GM21825 (cell line): ENCODE measurements around the gene USP40.

Experiments
- ATAC-seq: cut with Tn5 transposase; IDR thresholded peaks from one replicate; pipeline ENCODE4 v1.9.1; 2021; ENCODE audit warnings: mild to moderate bottlenecking, moderate library complexity; ENCODE audit not compliant: unreplicated experiment

Gene USP40

DNA sequence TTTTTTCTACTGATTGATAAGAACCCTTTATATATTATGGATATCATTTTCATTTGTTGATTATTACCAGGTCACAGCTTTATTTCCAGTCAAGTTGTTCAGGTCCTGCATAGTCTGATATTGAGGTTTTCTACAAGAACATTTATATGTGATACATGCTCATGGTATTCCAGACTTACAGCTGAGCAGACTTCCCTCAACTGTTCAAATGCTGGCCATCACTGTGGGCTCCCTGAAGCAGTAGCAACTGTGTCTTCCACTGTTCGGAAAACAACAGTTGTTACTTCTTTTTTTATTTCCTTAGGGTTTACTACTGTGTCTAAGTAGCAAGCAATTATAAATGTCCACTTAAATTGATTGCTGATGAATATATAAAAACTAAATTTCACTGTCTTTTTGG, 132.8 kb downstream of the USP40 start:
- no peak for ATAC-seq

DNA sequence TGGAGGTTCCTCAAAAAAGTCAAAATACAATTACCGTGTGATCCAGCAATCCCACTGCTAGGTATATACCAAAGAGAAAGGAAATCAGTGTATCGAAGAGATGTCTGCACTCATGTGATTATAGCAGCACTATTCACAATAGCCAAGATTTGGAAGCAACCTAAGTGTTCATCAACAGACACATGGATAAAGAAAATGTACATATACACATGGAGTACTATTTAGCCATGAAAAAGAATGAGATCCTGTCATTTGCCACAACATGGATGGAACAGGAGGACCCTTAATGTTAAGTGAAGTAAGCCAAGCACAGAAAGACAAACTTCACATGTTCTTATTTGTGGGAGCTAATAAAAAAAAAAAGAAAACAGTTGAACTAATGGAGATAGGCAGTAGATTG, 133.6 kb downstream of the USP40 start:
- no peak for ATAC-seq

DNA sequence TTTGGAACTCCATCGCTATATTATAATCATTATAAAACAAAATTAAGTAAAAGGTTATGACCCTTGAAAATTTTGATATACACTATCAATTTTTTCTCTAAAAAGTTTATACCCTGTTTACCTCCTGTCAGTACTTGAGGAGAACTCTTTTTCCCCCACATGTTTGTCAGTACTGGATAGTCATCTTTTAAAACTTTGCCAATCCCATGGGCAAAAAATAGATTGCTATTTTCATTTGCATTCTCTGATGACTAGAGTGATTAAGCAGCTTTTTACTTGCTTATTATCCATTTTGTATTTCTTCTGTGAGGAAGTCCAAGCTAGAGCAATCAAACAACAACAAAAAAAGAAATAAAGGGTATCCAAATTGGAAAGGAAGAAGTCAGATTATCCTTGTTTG, 135.9 kb downstream of the USP40 start:
- no peak for ATAC-seq

DNA sequence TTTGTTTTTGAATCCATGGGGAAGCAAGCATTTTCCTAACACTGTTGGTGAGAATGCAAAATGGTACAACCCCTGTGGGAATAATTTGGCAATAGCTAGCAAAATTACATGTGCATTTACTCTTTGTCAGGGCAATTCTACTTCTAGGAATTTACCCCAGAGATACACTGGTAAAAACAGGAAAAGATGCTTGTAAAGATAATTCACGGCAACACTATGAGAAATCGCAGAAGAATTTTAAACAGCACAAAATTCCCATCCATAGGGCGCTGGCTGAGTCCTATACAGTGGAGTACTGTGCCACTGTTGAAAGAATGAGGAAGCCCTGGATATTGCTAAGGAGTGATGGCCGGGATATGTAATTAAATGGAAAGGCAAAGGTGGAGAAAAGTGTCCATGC, 136.5 kb downstream of the USP40 start:
- ATAC-seq: no peak

DNA sequence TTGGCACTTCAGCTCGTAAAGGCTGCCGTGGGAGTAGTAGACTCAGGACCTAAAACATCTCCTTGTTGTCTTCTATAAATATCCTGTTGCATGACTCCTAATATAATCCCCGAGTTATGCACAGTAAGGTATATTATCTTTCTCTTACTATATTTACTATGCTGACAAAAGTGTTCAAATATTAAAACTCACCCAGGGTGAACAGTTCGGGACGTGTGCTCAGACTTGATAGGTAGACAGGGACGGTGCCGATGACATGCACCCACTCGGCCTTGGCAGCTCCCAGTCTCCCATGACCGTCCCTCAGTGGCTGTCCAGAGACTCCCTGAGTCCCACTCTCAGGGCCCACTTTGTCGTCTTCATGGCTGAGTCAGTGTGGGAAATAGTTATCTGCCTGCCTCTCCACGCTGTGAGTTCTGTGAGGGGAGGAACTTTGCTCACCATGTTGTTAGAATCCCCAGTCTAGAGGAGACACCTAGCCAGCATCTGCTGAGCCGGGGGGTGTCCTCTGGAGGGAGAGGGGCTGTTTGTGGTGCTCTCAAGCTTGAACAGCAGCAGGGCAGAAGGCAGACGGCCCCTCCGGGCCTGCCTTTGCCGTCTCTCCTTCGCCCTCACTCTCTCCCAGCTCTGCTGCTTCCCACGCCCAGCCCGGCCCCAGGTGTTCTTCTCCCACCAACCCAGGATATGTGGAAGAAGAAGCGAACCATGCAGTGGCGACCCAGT, 137.2 kb downstream of the USP40 start:
- ATAC-seq: no peak

DNA sequence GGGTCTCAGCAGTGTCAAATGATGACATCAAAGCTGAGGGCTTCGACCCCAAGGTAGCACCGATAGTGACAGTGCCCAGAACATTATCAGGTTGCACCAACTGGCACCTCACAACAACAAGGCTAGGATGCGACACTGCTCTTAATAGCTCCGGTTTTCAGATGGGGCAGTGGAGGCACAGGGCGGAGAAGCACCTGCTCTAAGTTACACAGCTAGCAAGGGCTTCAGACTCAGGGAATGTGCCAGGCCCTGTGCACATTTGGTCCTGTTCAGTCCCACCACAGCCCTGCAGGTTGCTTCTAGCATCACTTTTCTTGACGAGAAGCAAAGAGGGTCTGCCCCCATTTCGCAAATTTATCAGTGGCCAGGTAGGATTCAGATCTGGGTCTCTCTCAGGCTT, 138.1 kb downstream of the USP40 start:
- no peak for ATAC-seq

DNA sequence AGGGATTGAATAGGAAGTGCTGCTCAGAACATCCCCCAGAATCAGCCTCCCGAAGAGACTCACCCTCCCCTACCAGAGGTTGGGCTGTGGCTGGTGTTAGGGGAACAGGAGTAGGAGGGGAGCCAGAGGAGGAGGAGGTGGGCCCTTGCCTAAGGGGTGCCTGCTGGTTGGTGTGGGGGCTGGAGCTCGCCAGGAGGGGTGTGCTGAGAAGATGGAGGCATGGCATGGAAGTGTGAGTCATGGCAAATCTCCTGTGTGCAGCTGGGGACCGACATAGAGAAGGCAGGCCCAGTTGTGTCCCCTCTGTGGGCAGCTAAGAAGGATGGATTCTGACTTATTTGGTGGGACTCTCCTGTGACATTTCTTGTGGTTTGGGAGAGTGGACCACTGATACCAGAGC, 138.6 kb downstream of the USP40 start:
- no peak for ATAC-seq

DNA sequence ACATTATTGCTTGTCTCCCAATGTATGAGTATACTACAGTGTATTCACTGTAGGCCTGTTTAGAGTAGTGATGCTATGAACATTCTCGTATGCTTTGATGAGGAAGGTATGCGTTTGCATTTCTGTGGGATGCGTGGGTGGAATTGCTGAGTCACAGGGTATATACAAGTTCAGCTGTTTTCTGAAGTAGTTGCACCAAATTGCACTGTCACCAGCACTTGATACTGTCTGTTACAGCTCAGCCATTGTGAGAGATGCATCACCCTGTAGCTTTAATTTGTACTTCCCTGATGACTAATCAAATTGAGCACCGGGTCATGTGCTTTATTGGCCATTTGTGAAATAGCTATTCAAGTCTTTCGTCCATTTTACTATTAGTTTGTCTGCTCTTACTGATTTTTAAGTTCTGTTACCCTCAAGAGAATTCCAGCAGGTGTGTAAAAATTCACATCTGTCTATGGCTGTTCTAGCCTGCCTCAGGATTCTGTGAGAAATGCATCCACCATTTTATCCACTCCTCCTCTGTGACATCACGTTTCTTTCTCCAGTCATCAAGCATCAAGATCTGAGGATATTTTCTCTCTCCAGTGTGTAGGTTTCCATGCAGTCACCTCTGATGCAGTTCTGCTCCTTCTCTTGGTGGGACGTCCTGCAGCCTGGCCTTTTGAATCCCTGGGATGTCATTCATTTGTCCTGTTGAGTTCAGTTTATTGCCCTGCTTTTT, 139.8 kb downstream of the USP40 start:
- ATAC-seq: no peak
